Breast epithelium (tissue), 3 donors: ENCODE measurements around the gene TFPI2.

Experiments used
- POLR2A ChIP-seq: fragments of 450-650 bp; IDR thresholded peaks from one replicate; pipeline ENCODE4 v1.6.1; 2016; ENCODE audit warnings: antibody characterized with exemption, mild to moderate bottlenecking, moderate library complexity
- POLR2AphosphoS5 ChIP-seq, 3 donors: sonication (generic); formaldehyde crosslinking; IDR thresholded peaks; one replicate each; pipeline ENCODE4 v1.6.1; 2017; ENCODE audit warnings: antibody characterized with exemption in 3 of 3
- TF ChIP-seq, protein P1 (sequence below), 3 donors: fragments of 450-650 bp; IDR thresholded peaks; one replicate each; pipeline ENCODE4 v1.5.1; 2016 to 2017; ENCODE audit warnings: antibody characterized with exemption in 3 of 3, mild to moderate bottlenecking in 3 of 3, moderate library complexity in 3 of 3

DNA sequence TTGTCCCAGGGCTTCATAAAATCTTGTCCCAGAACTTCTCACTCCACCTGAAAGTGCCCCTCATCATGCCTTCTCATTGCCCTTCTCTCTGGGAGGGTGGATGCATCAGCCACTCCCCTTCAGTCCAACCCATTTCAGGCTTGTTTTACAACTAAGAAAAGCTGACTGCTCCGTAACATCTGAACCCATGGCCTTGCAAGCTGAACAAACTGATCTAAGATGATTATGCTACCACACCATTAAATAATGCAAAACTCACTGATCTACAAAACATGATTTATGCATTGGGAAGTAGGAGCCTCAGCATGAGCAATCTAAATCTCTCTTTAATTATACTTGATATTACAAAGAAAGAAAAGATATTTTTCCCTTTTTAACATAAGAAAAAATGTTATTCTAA is 34.8 kb downstream of the TFPI2 start:
- TF ChIP-seq, protein P1, sequence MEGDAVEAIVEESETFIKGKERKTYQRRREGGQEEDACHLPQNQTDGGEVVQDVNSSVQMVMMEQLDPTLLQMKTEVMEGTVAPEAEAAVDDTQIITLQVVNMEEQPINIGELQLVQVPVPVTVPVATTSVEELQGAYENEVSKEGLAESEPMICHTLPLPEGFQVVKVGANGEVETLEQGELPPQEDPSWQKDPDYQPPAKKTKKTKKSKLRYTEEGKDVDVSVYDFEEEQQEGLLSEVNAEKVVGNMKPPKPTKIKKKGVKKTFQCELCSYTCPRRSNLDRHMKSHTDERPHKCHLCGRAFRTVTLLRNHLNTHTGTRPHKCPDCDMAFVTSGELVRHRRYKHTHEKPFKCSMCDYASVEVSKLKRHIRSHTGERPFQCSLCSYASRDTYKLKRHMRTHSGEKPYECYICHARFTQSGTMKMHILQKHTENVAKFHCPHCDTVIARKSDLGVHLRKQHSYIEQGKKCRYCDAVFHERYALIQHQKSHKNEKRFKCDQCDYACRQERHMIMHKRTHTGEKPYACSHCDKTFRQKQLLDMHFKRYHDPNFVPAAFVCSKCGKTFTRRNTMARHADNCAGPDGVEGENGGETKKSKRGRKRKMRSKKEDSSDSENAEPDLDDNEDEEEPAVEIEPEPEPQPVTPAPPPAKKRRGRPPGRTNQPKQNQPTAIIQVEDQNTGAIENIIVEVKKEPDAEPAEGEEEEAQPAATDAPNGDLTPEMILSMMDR (IDR thresholded peaks at IDR 0.05), result no peak
- TF ChIP-seq POLR2A (no peak), POLR2AphosphoS5 (IDR thresholded peaks at IDR 0.05) (no peak)
